Measurements from ENCODE around the gene SH2D7.

- TF ChIP-seq, protein P1, sequence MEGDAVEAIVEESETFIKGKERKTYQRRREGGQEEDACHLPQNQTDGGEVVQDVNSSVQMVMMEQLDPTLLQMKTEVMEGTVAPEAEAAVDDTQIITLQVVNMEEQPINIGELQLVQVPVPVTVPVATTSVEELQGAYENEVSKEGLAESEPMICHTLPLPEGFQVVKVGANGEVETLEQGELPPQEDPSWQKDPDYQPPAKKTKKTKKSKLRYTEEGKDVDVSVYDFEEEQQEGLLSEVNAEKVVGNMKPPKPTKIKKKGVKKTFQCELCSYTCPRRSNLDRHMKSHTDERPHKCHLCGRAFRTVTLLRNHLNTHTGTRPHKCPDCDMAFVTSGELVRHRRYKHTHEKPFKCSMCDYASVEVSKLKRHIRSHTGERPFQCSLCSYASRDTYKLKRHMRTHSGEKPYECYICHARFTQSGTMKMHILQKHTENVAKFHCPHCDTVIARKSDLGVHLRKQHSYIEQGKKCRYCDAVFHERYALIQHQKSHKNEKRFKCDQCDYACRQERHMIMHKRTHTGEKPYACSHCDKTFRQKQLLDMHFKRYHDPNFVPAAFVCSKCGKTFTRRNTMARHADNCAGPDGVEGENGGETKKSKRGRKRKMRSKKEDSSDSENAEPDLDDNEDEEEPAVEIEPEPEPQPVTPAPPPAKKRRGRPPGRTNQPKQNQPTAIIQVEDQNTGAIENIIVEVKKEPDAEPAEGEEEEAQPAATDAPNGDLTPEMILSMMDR (IDR thresholded peaks at IDR 0.05; ENCODE audit: poor library complexity, severe bottlenecking): no peak
- no peak for TF ChIP-seq TAF1 (IDR thresholded peaks at IDR 0.05; ENCODE audit: low read depth)
Observed at GRCh38 chr15:78063970-78064385, 28.4 kb upstream of the SH2D7 start.

Measured in neural cell (in vitro differentiated cells).